Thyroid gland (tissue), 4 donors: ENCODE measurements around the gene VWDE. TPM values are rescaled to one million over a fixed set of nuclear protein-coding genes. Genes with fewer than 3 reads are reported as not detected.

Experiments
- DNase-seq, 2 donors: peaks; one replicate each; pipeline ENCODE4 v3.0.0-alpha.2; 2019
- H3K27ac ChIP-seq, 3 donors: fragments of 200-600 bp; sonication (generic); 1 replicate in 2 of 3; 2 replicates in 1 of 3; pipeline ENCODE4 v1.5.1; 2016 to 2019; ENCODE audit warnings: mild to moderate bottlenecking in 1 of 3, moderate library complexity in 1 of 3
- H3K27me3 ChIP-seq: fragments of 200-600 bp; sonication (generic); one replicate; pipeline ENCODE4 v1.5.1; 2019
- H3K36me3 ChIP-seq, 2 donors: fragments of 200-600 bp; sonication (generic); one replicate each; pipeline ENCODE4 v1.5.1; 2016 to 2019
- H3K4me1 ChIP-seq, 2 donors: fragments of 200-600 bp; sonication (generic); one replicate each; pipeline ENCODE4 v1.5.1; 2017 to 2019
- H3K4me3 ChIP-seq, 3 donors: fragments of 200-600 bp; sonication (generic); replicated peaks in 1 of 3; 1 replicate in 2 of 3; 2 replicates in 1 of 3; pipeline ENCODE4 v1.5.1; 2016; ENCODE audit warnings: mild to moderate bottlenecking in 1 of 3
- H3K9me3 ChIP-seq: fragments of 200-600 bp; sonication (generic); one replicate; pipeline ENCODE4 v1.5.1; 2017
- CTCF ChIP-seq, 6 experiments: fragments of 200-600 bp in 3 of 6; fragments of 450-650 bp in 3 of 6; sonication (generic) in 3 of 6; IDR thresholded peaks; one replicate each; pipeline ENCODE4 v1.5.1; 2016 to 2019; ENCODE audit warnings: antibody characterized with exemption in 6 of 6, mild to moderate bottlenecking in 2 of 6, inconsistent platforms in 1 of 6, moderate library complexity in 1 of 6
- POLR2A ChIP-seq, 2 donors: fragments of 450-650 bp; IDR thresholded peaks; one replicate each; pipeline ENCODE4 v1.6.1; 2017; ENCODE audit warnings: antibody characterized with exemption in 2 of 2, mild to moderate bottlenecking in 2 of 2, moderate library complexity in 1 of 2
- WGBS, 2 donors: methylation state at CpG; one replicate each; pipeline ENCODE4 v1.1.5; 2017; 5-methylcytosine and 5-hydroxymethylcytosine counted together
- intact Hi-C: fragments of 100-400 bp; cut with DNase I; formaldehyde crosslinking; loops from one replicate; pipeline ENCODE4 v1.15.1; 2023
- total RNA-seq, 4 donors: library from RNA; depleted of rRNA; stranded (reverse); fragments of >200 nt; gene quantifications; one replicate each; pipeline ENCODE4 v1.2.3, GENCODE V29; 2016

The VWDE gene
- total RNA-seq, 4 donors from 2014 or later: 2.7 to 15.1 (median 9.7) TPM

- H3K4me1 ChIP-seq: no peaks in the 10 kb centered on the region
- no peaks in the 10 kb centered on the region for H3K9me3 ChIP-seq
- 81 to 88% methylated on average over 5 of the region's 5 CpGs for WGBS, 2 donors
- H3K36me3 ChIP-seq: no peaks in the 10 kb centered on the region
- no peak for DNase-seq
- intact Hi-C loops: no loop called here
- no peaks in the 10 kb centered on the region for H3K27me3 ChIP-seq
- H3K27ac ChIP-seq: no peak overlapping the region
- no peak overlapping the region for H3K4me3 ChIP-seq
- TF ChIP-seq POLR2A (IDR thresholded peaks at IDR 0.05): no peak
- no peak for TF ChIP-seq CTCF (IDR thresholded peaks at IDR 0.05)
Observed at GRCh38 chr7:12377406-12377805, 26.3 kb downstream of the VWDE start.

- no peak for DNase-seq
- Histone ChIP-seq H3K4me1 (no peaks in the 10 kb centered on the region), H3K27me3 (no peaks in the 10 kb centered on the region), H3K27ac (no peak overlapping the region), H3K9me3 (no peaks in the 10 kb centered on the region), H3K36me3 (no peaks in the 10 kb centered on the region), H3K4me3 (no peak overlapping the region)
- intact Hi-C loops: no loop called here
- TF ChIP-seq POLR2A (IDR thresholded peaks at IDR 0.05) (no peak), CTCF (IDR thresholded peaks at IDR 0.05) (no peak)
- WGBS, 2 donors: 78 to 84% methylated on average over 5 of the region's 5 CpGs
Observed at GRCh38 chr7:12373580-12374263, 29.9 kb downstream of the VWDE start.

- no peak for DNase-seq
- H3K27ac ChIP-seq: no peak overlapping the region
- no peaks in the 10 kb centered on the region for H3K9me3 ChIP-seq
- H3K4me1 ChIP-seq: no peaks in the 10 kb centered on the region
- TF ChIP-seq CTCF (IDR thresholded peaks at IDR 0.05) (no peak), POLR2A (IDR thresholded peaks at IDR 0.05) (no peak)
- H3K27me3 ChIP-seq: no peaks in the 10 kb centered on the region
- 89% methylated on average over 7 of the region's 7 CpGs for WGBS, 2 donors
- H3K36me3 ChIP-seq: no peaks in the 10 kb centered on the region
- H3K4me3 ChIP-seq: no peak overlapping the region
- intact Hi-C loops: no loop called here
Observed at GRCh38 chr7:12370249-12370648, 33.4 kb downstream of the VWDE start.

- intact Hi-C loops: no loop called here
- WGBS, 2 donors: 70 to 73% methylated on average over 6 of the region's 6 CpGs
- no peaks in the 10 kb centered on the region for H3K9me3 ChIP-seq
- H3K4me3 ChIP-seq: no peak overlapping the region
- H3K36me3 ChIP-seq: no peaks in the 10 kb centered on the region
- no peak for TF ChIP-seq POLR2A (IDR thresholded peaks at IDR 0.05)
- no peak for DNase-seq
- no peak overlapping the region for H3K27ac ChIP-seq
- no peaks in the 10 kb centered on the region for H3K27me3 ChIP-seq
- no peaks in the 10 kb centered on the region for H3K4me1 ChIP-seq
Observed at GRCh38 chr7:12369756-12370155, 33.9 kb downstream of the VWDE start.

GRCh38 chr7:12369072-12369471 is 34.6 kb downstream of the VWDE start:
- TF ChIP-seq POLR2A (IDR thresholded peaks at IDR 0.05) (no peak), CTCF (IDR thresholded peaks at IDR 0.05) (no peak)
- intact Hi-C loops: no loop called here
- Histone ChIP-seq H3K27me3 (no peaks in the 10 kb centered on the region), H3K27ac (no peak overlapping the region), H3K4me1 (no peaks in the 10 kb centered on the region), H3K9me3 (no peaks in the 10 kb centered on the region), H3K36me3 (no peaks in the 10 kb centered on the region), H3K4me3 (no peak overlapping the region)
- no peak for DNase-seq
